Fibroblast of lung (primary cell): ENCODE data around the gene ZNF467. TPM values are rescaled to one million over a fixed set of nuclear protein-coding genes. Genes with fewer than 3 reads are reported as not detected.

Source experiments
- DNase-seq, 2 donors: peaks; one replicate each; pipeline versions ENCODE4 v3.0.0 to v3.0.0-alpha.2; 2010; ENCODE audit warnings: low read depth in 2 of 2
- H2AFZ ChIP-seq: 2 replicates; pipeline ENCODE4 v1.5.1; 2012; ENCODE audit warnings: low read length, control low read depth, inconsistent platforms
- H3K27ac ChIP-seq: 2 replicates; pipeline ENCODE4 v1.5.1; 2011; ENCODE audit warnings: low read length, control low read depth; ENCODE audit not compliant: insufficient read depth
- H3K27me3 ChIP-seq: 2 replicates; pipeline ENCODE4 v1.5.1; 2011; ENCODE audit warnings: mild to moderate bottlenecking, low read length; ENCODE audit not compliant: control insufficient read depth, insufficient read depth
- H3K36me3 ChIP-seq: 2 replicates; pipeline ENCODE4 v1.5.1; 2011; ENCODE audit warnings: low read length; ENCODE audit not compliant: control insufficient read depth, insufficient read depth
- H3K4me1 ChIP-seq: 2 replicates; pipeline ENCODE4 v1.5.1; 2011; ENCODE audit warnings: low read length; ENCODE audit not compliant: control insufficient read depth, insufficient read depth; ENCODE audit errors: extremely low read depth
- H3K4me2 ChIP-seq: 2 replicates; pipeline ENCODE4 v1.5.1; 2011; ENCODE audit warnings: low read length, control low read depth; ENCODE audit not compliant: insufficient read depth; ENCODE audit errors: extremely low read depth
- H3K4me3 ChIP-seq, 4 experiments: fragments of 200-600 bp in 1 of 4; sonication (generic) in 1 of 4; replicated peaks in 1 of 4; 2 replicates each; pipeline ENCODE4 v1.5.1; 2011 to 2016; ENCODE audit warnings: low read length in 4 of 4, low read depth in 3 of 4, mild to moderate bottlenecking in 3 of 4, control low read depth in 2 of 4, inconsistent platforms in 1 of 4, mixed read lengths in 1 of 4; ENCODE audit not compliant: insufficient read depth in 1 of 4; ENCODE audit errors: control extremely low read depth in 1 of 4
- H3K79me2 ChIP-seq: 2 replicates; pipeline ENCODE4 v1.5.1; 2012; ENCODE audit warnings: mild to moderate bottlenecking, low read length, inconsistent platforms; ENCODE audit not compliant: control insufficient read depth, insufficient read depth
- H3K9ac ChIP-seq: 2 replicates; pipeline ENCODE4 v1.5.1; 2011; ENCODE audit warnings: mild to moderate bottlenecking, low read length, control low read depth; ENCODE audit not compliant: insufficient read depth
- H3K9me3 ChIP-seq: 2 replicates; pipeline ENCODE4 v1.5.1; 2012; ENCODE audit warnings: low read depth, low read length; ENCODE audit not compliant: control insufficient read depth, insufficient read depth
- H4K20me1 ChIP-seq: 2 replicates; pipeline ENCODE4 v1.5.1; 2011; ENCODE audit warnings: low read length; ENCODE audit not compliant: control insufficient read depth, insufficient read depth; ENCODE audit errors: extremely low read depth
- EZH2 ChIP-seq: IDR thresholded peaks from 2 replicates; pipeline ENCODE4 v1.5.1; 2012; ENCODE audit warnings: low read length, control low read depth, mild to moderate bottlenecking; ENCODE audit errors: missing control alignments
- polyA plus RNA-seq, 2 donors: library from polyadenylated mRNA; depleted of rRNA in 1 of 2; stranded (reverse) in 1 of 2; unstranded in 1 of 2; fragments of >200 nt; gene quantifications; 2 replicates each; pipeline ENCODE4 v1.2.1, GENCODE V29; 2011 to 2012; ENCODE audit warnings: missing spikeins in 1 of 2
- total RNA-seq: library from RNA; depleted of rRNA; stranded (reverse); fragments of >200 nt; gene quantifications from 2 replicates; pipeline ENCODE4 v1.2.1, GENCODE V29; 2014
- TF ChIP-seq, protein P1 (sequence below), 2 donors: IDR thresholded peaks in 1 of 2; conservative IDR thresholded peaks in 1 of 2; 1 replicate in 1 of 2; 2 replicates in 1 of 2; pipeline ENCODE4 v1.5.1; 2011 to 2012; ENCODE audit warnings: low read length in 2 of 2, control low read depth in 1 of 2, inconsistent platforms in 1 of 2, low read depth in 1 of 2, mild to moderate bottlenecking in 1 of 2

The ZNF467 gene
- total and polyA plus RNA-seq, 2 donors (not counting 1 experiment from before 2014, with no cell fraction given) = 0.89 to 1.3 TPM

DNA sequence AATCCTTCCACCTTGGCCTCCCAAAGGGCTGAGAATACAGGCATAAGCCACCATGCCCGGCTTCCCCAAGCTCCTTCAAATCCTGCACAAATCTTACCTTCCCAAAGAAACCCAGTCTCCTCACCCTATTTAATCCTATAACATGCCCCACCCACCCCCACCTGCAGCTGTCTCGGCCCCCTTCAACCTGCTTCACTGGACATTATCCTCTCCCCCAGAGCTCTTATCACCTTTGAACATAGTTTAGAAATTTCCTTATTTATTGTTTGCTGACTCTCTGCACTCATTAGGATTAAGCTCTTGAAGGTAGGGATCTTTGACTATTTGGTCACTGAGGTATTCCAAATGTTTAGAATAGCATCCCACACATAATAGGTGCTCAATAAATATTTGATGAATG lies 3.5 kb downstream of the ZNF467 start:
- TF ChIP-seq, protein P1, sequence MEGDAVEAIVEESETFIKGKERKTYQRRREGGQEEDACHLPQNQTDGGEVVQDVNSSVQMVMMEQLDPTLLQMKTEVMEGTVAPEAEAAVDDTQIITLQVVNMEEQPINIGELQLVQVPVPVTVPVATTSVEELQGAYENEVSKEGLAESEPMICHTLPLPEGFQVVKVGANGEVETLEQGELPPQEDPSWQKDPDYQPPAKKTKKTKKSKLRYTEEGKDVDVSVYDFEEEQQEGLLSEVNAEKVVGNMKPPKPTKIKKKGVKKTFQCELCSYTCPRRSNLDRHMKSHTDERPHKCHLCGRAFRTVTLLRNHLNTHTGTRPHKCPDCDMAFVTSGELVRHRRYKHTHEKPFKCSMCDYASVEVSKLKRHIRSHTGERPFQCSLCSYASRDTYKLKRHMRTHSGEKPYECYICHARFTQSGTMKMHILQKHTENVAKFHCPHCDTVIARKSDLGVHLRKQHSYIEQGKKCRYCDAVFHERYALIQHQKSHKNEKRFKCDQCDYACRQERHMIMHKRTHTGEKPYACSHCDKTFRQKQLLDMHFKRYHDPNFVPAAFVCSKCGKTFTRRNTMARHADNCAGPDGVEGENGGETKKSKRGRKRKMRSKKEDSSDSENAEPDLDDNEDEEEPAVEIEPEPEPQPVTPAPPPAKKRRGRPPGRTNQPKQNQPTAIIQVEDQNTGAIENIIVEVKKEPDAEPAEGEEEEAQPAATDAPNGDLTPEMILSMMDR (conservative IDR thresholded peaks at IDR 0.05 in 1 of 2, IDR thresholded peaks at IDR 0.05 in 1 of 2; ENCODE audit: low read depth in 1 of 2, low read length in 2 of 2) = no peak
- TF ChIP-seq EZH2 = no peak
- Histone ChIP-seq H3K27ac (no peak overlapping the region), H3K9me3 (no peaks in the 10 kb centered on the region), H3K4me1 (no peaks in the 10 kb centered on the region), H3K36me3 (no peaks in the 10 kb centered on the region), H2AFZ (no peak overlapping the region), H4K20me1 (no peaks in the 10 kb centered on the region), H3K4me2 (no peak overlapping the region), H3K9ac (no peak overlapping the region), H3K27me3 (peaks cover 6% of the 10 kb centered on the region), H3K4me3 (no peak overlapping the region), H3K79me2 (no peaks in the 10 kb centered on the region)
- DNase-seq = no peak

DNA sequence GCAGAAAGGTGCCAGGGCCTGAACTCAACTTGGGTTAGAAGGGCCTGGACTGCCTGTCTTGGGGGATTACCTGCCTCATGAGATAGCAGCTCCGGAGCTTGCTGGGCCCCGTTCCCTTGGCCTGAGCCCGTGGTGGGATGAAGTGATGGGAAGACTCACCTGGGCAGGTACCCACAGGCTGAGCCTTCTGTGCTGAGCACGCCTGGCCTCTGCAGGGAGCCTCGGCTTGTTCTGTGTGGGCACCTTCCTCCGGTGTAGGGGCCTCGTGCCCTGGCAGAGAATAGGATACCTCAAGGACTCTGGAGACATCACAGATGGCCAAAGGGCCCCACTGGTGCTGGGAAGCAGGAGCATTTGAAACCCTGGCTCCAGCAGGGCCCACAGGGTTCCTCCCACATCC lies 4.5 kb downstream of the ZNF467 start:
- no peaks in the 10 kb centered on the region for H3K36me3 ChIP-seq
- H3K27ac ChIP-seq = no peak overlapping the region
- no peak for DNase-seq
- H3K9ac ChIP-seq = no peak overlapping the region
- H3K9me3 ChIP-seq = no peaks in the 10 kb centered on the region
- no peaks in the 10 kb centered on the region for H4K20me1 ChIP-seq
- TF ChIP-seq, protein P1 (conservative IDR thresholded peaks at IDR 0.05 in 1 of 2, IDR thresholded peaks at IDR 0.05 in 1 of 2; ENCODE audit: low read depth in 1 of 2, low read length in 2 of 2) = no peak
- TF ChIP-seq EZH2 = no peak
- H3K4me1 ChIP-seq = no peaks in the 10 kb centered on the region
- H3K79me2 ChIP-seq = no peaks in the 10 kb centered on the region
- no peak overlapping the region for H3K4me3 ChIP-seq
- H3K4me2 ChIP-seq = no peak overlapping the region
- H3K27me3 ChIP-seq = no peaks in the 10 kb centered on the region
- no peak overlapping the region for H2AFZ ChIP-seq

DNA sequence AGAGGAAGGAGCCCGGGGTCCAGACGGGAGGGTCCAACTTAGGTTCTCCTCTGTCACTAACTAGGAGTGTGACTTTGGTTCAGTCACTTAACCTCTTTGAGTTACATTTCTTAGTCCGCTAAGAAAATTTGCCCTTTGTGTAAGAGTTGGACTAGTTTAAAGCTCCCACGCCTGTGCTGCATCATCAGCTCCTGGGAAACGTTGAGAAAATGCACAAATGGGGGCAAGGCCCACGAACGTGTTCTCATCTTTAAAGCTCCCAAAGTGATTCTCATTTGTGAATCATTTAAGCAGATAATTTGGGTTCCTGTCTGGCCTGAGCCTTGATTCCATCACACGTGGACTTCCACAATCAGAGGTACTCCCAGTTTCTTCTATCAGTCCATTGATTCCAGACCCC lies 6.3 kb downstream of the ZNF467 start:
- H3K36me3 ChIP-seq = no peaks in the 10 kb centered on the region
- no peaks in the 10 kb centered on the region for H3K9me3 ChIP-seq
- DNase-seq = no peak
- no peak overlapping the region for H2AFZ ChIP-seq
- no peaks in the 10 kb centered on the region for H4K20me1 ChIP-seq
- no peak overlapping the region for H3K9ac ChIP-seq
- no peak overlapping the region for H3K4me2 ChIP-seq
- no peaks in the 10 kb centered on the region for H3K27me3 ChIP-seq
- no peak overlapping the region for H3K4me3 ChIP-seq
- no peaks in the 10 kb centered on the region for H3K4me1 ChIP-seq
- H3K27ac ChIP-seq = no peak overlapping the region
- no peak for TF ChIP-seq EZH2
- TF ChIP-seq, protein P1 (conservative IDR thresholded peaks at IDR 0.05 in 1 of 2, IDR thresholded peaks at IDR 0.05 in 1 of 2; ENCODE audit: low read depth in 1 of 2, low read length in 2 of 2) = no peak
- H3K79me2 ChIP-seq = no peaks in the 10 kb centered on the region
